Stomach (tissue), 9 donors: ENCODE measurements around the gene ZC2HC1C. TPM values are rescaled to one million over a fixed set of nuclear protein-coding genes. Genes with fewer than 3 reads are reported as not detected.

ENCODE experiments used
- DNase-seq, 2 donors: peaks; one replicate each; pipeline versions ENCODE4 v3.0.0 to v3.0.0-alpha.2; 2013 to 2019
- H3K27ac ChIP-seq, 5 donors: fragments of 200-600 bp in 4 of 5; sonication (generic) in 4 of 5; one replicate each; pipeline ENCODE4 v1.5.1; 2013 to 2019; ENCODE audit warnings: mild to moderate bottlenecking in 1 of 5, moderate library complexity in 1 of 5
- H3K27me3 ChIP-seq, 3 donors: fragments of 200-600 bp; sonication (generic); one replicate each; pipeline ENCODE4 v1.5.1; 2017 to 2019; ENCODE audit warnings: mixed run types in 1 of 3
- H3K36me3 ChIP-seq, 4 donors: fragments of 200-600 bp; sonication (generic); 1 replicate in 3 of 4; 2 replicates in 1 of 4; pipeline ENCODE4 v1.5.1; 2016 to 2019
- H3K4me1 ChIP-seq, 4 donors: fragments of 200-600 bp; sonication (generic); one replicate each; pipeline ENCODE4 v1.5.1; 2016 to 2019
- H3K4me3 ChIP-seq, 4 donors: fragments of 200-600 bp; sonication (generic) in 3 of 4; one replicate each; pipeline ENCODE4 v1.5.1; 2016 to 2019; ENCODE audit warnings: mild to moderate bottlenecking in 1 of 4
- H3K9me3 ChIP-seq, 4 donors: fragments of 200-600 bp; sonication (generic); one replicate each; pipeline ENCODE4 v1.5.1; 2016 to 2019
- CTCF ChIP-seq, 7 experiments: fragments of 450-650 bp in 4 of 7; fragments of 200-600 bp in 3 of 7; sonication (generic) in 3 of 7; IDR thresholded peaks; one replicate each; pipeline ENCODE4 v1.5.1; 2016 to 2019; ENCODE audit warnings: antibody characterized with exemption in 7 of 7, control low read depth in 2 of 7, mild to moderate bottlenecking in 1 of 7
- EP300 ChIP-seq: sonication (generic); formaldehyde crosslinking; IDR thresholded peaks from one replicate; pipeline ENCODE4 v1.6.1; 2017; ENCODE audit warnings: antibody characterized with exemption
- POLR2A ChIP-seq, 4 donors: fragments of 450-650 bp; IDR thresholded peaks; one replicate each; pipeline ENCODE4 v1.6.1; 2016; ENCODE audit warnings: antibody characterized with exemption in 4 of 4, control low read depth in 2 of 4, mild to moderate bottlenecking in 1 of 4, moderate library complexity in 1 of 4
- POLR2AphosphoS5 ChIP-seq, 3 donors: sonication (generic); formaldehyde crosslinking; IDR thresholded peaks; one replicate each; pipeline ENCODE4 v1.6.1; 2016; ENCODE audit warnings: antibody characterized with exemption in 3 of 3
- WGBS, 5 donors: extraction: QIAGEN DNeasy Blood & Tissue Kit in 3 of 5; methylation state at CpG; one replicate each; pipeline versions ENCODE4 v1.1.5 to v1.1.7; 2013 to 2018; 5-methylcytosine and 5-hydroxymethylcytosine counted together
- intact Hi-C: fragments of 100-400 bp; cut with DNase I; formaldehyde crosslinking; loops from one replicate; pipeline ENCODE4 v1.15.1; 2023; ENCODE audit warnings: low total_unique reads
- polyA plus RNA-seq, 3 donors: library from polyadenylated mRNA; stranded (reverse); fragments of 200-250 nt; gene quantifications; one replicate each; pipeline ENCODE4 v1.2.3, GENCODE V29; 2013
- total RNA-seq, 5 donors: library from RNA; depleted of rRNA; stranded (reverse); fragments of >200 nt; gene quantifications; one replicate each; pipeline versions ENCODE4 v1.1.0 to v1.2.3, GENCODE V29; 2014 to 2016
- donor health status: healthy with polysubstance abuse.
- donor health status: Bipolar disorder and iron deficiency.
- donor health status: healthy.

Gene ZC2HC1C
- total and polyA plus RNA-seq, 8 donors, result 0.37 to 10.4 (median 4.1) TPM; not detected in 2

DNA sequence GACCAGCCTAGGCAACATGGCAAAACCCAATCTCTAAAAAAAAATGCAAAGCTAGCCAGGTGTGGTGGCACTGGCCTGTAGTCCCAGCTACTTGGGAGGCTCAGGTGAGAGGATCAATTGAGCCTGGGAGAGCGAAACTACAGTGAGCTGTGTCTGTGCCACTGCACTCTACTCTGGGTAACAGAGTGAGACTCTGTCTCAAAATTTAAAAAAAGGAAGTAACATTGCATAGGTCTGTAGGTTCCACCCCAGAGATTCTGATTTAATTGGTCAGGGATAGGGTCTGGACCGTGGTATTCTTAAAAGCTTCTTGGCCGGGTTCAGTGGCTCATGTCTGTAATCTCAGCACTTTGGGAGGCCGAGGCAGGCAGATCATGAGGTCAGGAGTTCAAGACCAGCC is 26.2 kb downstream of the ZC2HC1C start:
- no peak for DNase-seq
- intact Hi-C loops, result no loop called here
- TF ChIP-seq POLR2AphosphoS5 (IDR thresholded peaks at IDR 0.05) (no peak), EP300 (no peak), POLR2A (IDR thresholded peaks at IDR 0.05) (no peak), CTCF (IDR thresholded peaks at IDR 0.05) (no peak)
- H3K4me1 ChIP-seq, result no peaks in the 10 kb centered on the region
- no peaks in the 10 kb centered on the region for H3K27me3 ChIP-seq
- H3K27ac ChIP-seq, result no peak overlapping the region
- 82 to 97% (median 95%) methylated on average over 4 of the region's 4 CpGs for WGBS, 5 donors
- H3K36me3 ChIP-seq, result peaks cover 47 to 100% (median 100%) of the 10 kb centered on the region in 4 donors
- no peaks in the 10 kb centered on the region for H3K9me3 ChIP-seq
- no peak overlapping the region for H3K4me3 ChIP-seq

GRCh38 chr14:75096959-75097358 is 27.5 kb downstream of the ZC2HC1C start:
- no peaks in the 10 kb centered on the region for H3K9me3 ChIP-seq
- TF ChIP-seq POLR2AphosphoS5 (IDR thresholded peaks at IDR 0.05) (no peak), CTCF (IDR thresholded peaks at IDR 0.05) (no peak), EP300 (no peak), POLR2A (IDR thresholded peaks at IDR 0.05) (no peak)
- H3K27me3 ChIP-seq, result no peaks in the 10 kb centered on the region
- no peak overlapping the region for H3K4me3 ChIP-seq
- no peaks in the 10 kb centered on the region for H3K4me1 ChIP-seq
- H3K27ac ChIP-seq, result no peak overlapping the region
- WGBS, 5 donors, result 90 to 96% (median 95%) methylated on average over 6 of the region's 6 CpGs
- no peak for DNase-seq
- intact Hi-C loops, result no loop called here
- H3K36me3 ChIP-seq, result peaks cover 50 to 100% (median 100%) of the 10 kb centered on the region in 4 donors

GRCh38 chr14:75098212-75098611 is 28.8 kb downstream of the ZC2HC1C start:
- Histone ChIP-seq H3K36me3 (peaks cover 50 to 100% (median 100%) of the 10 kb centered on the region in 4 donors), H3K4me1 (no peaks in the 10 kb centered on the region), H3K9me3 (no peaks in the 10 kb centered on the region), H3K27ac (no peak overlapping the region), H3K4me3 (no peak overlapping the region), H3K27me3 (no peaks in the 10 kb centered on the region)
- intact Hi-C loops, result no loop called here
- DNase-seq, result no peak
- TF ChIP-seq POLR2AphosphoS5 (IDR thresholded peaks at IDR 0.05) (no peak), EP300 (no peak), CTCF (IDR thresholded peaks at IDR 0.05) (no peak), POLR2A (IDR thresholded peaks at IDR 0.05) (no peak)

DNA sequence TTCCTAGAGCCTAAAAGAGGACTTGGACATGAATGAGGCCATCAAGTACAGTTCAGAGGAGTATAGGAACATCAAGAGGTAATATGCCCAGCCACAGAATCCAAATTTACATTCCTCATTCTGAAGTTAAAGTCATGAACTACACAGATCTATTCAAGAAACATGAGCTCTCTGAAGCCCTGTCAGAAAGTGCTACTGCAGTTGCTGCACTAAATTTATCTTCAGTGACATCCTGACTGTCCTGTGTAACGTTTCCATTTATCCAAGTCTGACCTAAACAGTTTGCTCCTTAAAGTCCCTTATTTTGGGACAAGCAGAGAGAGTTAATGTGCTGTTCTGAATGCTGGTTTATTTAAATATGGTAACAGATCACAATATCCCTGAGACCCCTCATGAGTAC is 29.2 kb downstream of the ZC2HC1C start:
- H3K27ac ChIP-seq, result no peak overlapping the region
- 50 to 73% (median 71%) methylated on average over 1 of the region's 1 CpG for WGBS, 5 donors
- DNase-seq, result no peak
- H3K4me3 ChIP-seq, result no peak overlapping the region
- TF ChIP-seq POLR2A (IDR thresholded peaks at IDR 0.05) (no peak), EP300 (no peak), POLR2AphosphoS5 (IDR thresholded peaks at IDR 0.05) (no peak), CTCF (IDR thresholded peaks at IDR 0.05) (no peak)
- H3K4me1 ChIP-seq, result no peaks in the 10 kb centered on the region
- intact Hi-C loops, result no loop called here
- H3K9me3 ChIP-seq, result no peaks in the 10 kb centered on the region
- peaks cover 54 to 100% (median 100%) of the 10 kb centered on the region in 4 donors for H3K36me3 ChIP-seq
- no peaks in the 10 kb centered on the region for H3K27me3 ChIP-seq
